GM12874 (cell line): ENCODE measurements around the gene ESPNL.

Source experiments
- CTCF ChIP-seq: IDR thresholded peaks from 2 replicates; pipeline ENCODE4 v1.5.1; 2011; ENCODE audit warnings: low read depth, mild to moderate bottlenecking, control low read depth, low read length, moderate library complexity; ENCODE audit not compliant: insufficient read depth

Gene ESPNL

DNA sequence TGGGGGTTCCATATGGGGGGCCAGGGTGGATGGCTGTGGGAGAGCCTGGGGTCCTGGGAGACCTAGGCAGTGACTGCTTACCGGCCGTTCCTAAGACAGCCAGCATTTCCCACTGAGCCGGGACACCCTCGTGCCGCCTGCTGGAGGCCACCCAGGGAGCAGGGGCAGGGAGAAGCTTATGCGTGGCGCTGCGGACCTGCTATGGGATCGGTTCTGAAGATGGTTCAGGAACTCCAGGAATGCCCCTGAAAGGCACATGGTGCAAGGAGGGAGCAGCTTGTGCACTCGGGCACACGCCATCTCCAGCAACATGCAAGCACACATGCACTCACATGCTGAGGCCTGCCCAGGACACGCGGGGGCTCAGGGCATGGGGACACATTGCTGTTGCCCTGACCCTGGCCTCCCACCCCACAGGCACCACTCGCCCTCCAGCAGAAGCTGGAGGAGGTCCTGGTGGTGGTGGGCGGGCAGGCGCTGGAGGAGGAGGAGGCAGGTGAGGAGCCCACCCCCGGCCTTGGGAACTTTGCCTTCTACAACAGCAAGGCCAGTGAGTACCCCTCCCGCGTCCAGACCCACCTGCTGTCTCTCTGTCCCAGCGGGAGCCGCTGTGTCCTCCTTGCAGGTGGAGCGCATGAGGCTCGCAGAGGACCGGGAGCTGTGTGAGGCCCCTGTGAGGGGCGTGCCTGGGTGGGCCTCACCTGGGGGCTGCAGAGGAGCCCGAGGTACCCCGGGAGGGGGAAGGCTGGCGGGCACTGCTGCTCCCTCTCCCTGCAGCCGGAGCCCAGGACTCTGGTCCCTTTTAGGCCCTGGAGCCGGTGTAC lies 42.5 kb downstream of the ESPNL start:
- no peak for TF ChIP-seq CTCF

GRCh38 chr2:238143239-238143951 lies 43.3 kb downstream of the ESPNL start:
- no peak for TF ChIP-seq CTCF

- TF ChIP-seq CTCF = no peak
Measured at GRCh38 chr2:238144262-238144661, 44.1 kb downstream of the ESPNL start.

DNA sequence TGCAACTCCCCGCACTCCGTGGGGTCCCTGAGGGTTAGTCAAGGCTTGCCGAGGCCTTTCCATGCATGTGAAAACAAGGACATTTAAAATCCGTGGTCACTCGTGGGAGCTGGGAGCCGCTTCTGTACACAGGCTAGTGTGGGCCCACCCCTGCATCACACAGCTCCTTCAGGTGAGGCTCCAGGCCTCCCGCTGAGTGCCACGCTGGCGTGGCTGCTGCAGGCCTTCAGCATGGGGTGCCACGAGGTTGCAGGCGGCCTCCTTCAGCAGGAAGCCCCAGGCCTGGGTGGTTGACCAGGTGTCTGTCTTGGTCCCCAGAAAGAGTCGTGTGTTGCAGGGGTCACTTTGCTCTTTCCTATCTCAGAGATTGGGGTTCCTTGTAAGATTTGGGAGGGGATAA lies 44.9 kb downstream of the ESPNL start:
- TF ChIP-seq CTCF = no peak

DNA sequence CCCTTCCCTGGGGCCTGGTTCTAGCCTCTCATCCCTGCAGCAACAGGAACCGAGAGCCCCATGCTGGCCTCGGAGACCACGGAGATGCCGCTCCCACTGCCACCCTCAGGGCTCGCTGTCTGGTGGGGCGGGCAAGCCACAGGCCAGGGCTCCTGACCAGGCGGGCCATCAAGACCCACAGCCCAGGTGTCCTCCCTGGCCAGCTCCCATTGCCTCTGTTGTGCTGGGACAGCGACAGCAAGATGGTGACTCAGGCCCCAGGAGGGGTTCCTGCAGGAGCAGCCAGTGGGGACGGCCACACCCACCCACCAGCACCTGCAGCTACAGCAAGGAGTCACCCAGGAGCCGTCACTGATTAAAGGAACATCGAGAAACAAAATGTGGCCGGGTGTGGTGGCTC lies 45.7 kb downstream of the ESPNL start:
- no peak for TF ChIP-seq CTCF

GRCh38 chr2:238146884-238147544 lies 46.9 kb downstream of the ESPNL start:
- no peak for TF ChIP-seq CTCF

DNA sequence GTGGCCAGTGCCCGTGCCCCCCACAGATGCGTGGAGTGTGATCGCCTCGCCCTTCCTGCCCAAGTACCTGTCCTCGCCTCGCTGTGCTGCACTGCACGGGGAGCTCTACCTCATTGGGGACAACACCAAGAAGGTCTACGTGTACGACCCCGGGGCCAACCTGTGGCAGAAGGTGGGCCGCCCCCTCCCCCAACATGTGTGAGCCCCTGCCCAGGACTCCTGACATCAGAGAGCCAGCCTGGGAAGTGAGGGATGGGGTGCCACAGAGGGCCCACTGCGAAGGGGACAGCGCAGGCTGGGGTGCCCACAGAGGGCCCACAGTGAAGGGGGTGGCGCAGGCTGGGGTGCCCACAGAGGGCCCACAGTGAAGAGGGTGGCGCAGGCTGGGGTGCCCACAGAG lies 48.8 kb downstream of the ESPNL start:
- TF ChIP-seq CTCF = no peak
